SIG-M5 treated with dmso at 0.1 percent for 504 hours (cell line): ENCODE results near the gene ZNF746.
"Not testable (repeated sequence)": the region's sequence is repeated elsewhere in the genome, so short reads cannot be mapped to it uniquely, and the experiment has no call there.

Experiments
- DNase-seq: peaks from one replicate; lab custom pipeline; 2025; ENCODE audit not compliant: unreplicated experiment; lab: John Stamatoyannopoulos, UW

The ZNF746 gene

DNA sequence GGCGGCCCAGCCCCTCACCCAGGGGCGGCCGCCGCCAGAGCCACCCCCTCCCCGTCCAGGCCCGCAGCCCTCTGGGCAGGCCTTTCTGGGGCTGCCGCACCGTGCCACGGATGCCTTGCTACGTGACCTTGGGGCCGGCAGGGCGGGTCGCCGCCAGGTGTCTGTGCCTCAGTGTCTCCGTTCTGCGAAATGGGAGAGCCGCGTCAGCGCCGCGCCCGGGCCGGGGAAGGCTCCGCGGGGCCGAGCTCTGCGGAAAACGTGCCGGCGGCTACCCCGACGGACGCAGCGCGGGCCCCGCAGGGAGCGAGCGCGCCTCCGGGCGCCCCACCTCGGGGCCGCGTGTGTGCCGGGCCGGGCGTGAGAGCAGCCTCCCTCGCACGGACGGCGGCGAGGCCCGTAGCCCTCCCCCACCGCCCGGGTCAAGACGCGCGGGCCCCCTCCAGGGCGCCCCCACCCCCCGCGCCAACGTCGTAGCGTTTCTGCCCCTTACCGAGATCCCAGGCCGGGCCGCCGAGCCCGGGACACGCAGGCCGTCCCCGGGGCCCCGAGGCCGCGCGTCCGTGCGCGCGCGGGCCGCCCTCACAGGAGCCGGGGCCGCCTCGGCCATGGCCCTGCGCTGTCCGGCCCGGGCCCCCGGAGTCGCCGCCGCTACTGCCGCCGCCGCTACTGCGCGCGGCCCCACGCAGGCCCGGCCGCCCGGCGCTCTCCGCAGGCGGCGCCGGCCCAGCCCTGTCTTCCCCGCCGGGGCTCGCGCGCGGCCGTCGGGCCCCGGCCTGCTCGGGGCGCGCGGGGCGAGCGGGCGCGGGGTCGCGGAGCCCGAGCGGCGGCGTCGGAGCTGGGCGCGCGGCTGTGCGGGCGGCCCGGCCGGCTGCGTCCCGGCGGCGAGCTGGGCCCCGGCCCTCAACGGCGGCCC is 37.8 kb downstream of the ZNF746 start:
- DNase-seq: no peak

DNA sequence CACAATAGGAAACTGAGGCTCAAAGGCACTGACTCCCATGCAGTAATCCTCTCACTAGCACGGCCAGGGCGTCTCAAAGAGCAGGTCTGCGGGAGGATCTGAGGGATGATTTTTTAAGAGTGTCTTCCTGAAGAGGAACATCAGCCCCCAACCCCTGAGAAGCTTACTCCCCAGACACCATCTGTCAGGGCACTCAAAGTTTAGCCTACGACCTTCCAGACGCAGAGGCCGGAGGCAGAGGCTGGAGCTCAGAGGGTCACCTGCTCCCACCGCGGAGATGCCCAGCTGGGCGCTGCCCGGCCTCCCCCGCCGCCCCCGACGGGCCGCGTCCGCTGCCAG is 38.4 kb downstream of the ZNF746 start:
- no peak for DNase-seq

DNA sequence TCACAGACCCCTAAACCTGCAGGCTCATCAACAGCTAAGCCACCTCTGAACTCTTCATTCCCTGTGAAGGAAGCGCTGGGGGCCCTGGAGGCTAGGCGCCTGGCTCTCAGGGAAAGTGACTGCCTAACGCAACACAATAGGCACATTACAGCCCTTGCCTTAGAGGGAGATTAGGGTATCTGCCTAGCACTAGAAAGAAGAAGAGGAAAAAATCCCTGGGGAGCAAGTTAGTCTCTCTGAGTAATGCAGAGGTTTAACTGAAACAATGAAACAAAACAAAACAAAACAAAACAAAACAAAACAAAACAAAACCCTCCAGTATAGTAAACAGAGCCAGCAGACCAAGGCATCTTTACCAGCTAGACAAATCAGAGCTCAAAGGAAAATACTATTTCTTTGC is 39.4 kb downstream of the ZNF746 start:
- no peak for DNase-seq

DNA sequence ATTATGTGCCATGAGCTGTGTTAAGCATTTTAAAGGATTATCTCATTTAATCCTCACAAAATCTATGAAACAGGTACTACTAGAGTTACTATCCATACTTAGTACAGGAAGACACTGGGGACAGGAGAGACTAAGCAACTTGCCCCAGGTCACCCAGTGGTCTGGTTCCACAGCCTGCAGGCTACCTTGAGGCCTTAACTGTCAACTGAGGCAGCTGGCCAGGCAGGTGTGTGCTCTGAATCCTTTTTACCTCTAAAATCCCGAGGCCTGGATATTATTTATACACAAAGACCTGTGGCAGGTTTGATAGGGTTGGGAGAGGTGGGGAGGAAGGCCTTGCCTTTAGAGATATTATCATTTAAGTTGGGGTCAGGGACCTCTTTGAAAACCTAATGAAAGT is 39.8 kb downstream of the ZNF746 start:
- DNase-seq: no peak

DNA sequence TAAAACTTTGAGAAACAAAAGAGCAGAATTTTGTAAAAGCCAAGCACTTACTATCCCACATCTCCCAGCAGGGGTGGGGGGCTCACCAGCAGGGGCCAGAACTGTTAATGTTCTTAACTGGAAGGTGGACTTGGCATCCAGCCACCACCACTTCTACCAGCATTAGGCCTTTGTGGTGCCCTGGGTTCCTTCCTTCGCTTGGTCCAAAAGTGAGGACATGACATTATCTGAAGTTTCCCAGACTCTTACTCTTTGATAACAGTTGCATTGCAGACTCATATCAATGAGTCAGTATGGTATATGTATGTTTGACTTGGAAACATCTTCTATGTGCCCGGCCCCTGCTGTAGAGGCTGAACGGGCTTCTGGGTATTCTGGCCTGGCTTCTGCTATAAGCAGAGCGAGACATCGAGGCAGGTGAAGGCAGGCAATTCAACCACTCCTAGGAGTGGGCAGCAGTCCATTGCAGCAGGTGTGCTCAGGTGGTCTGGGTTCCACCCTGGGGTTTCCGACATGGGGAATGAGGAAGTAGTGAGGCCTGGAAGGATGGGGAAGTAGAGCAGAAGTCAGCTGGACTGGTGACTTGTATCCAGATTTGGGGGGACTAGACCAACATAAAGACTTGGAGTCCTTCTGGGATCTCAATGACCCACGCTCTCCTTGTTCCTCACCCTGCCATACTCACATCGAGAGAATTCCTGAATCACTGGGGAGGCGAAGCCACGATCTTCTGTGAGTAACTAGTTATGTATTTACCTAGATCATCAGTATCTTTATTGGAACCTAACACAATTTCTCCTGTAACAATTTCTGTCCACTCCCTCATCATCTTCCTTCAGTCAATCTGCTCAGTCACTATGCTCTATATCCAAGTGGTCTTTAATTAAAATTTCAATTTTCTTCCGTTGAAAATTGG is 40.8 kb downstream of the ZNF746 start:
- no peak for DNase-seq

DNA sequence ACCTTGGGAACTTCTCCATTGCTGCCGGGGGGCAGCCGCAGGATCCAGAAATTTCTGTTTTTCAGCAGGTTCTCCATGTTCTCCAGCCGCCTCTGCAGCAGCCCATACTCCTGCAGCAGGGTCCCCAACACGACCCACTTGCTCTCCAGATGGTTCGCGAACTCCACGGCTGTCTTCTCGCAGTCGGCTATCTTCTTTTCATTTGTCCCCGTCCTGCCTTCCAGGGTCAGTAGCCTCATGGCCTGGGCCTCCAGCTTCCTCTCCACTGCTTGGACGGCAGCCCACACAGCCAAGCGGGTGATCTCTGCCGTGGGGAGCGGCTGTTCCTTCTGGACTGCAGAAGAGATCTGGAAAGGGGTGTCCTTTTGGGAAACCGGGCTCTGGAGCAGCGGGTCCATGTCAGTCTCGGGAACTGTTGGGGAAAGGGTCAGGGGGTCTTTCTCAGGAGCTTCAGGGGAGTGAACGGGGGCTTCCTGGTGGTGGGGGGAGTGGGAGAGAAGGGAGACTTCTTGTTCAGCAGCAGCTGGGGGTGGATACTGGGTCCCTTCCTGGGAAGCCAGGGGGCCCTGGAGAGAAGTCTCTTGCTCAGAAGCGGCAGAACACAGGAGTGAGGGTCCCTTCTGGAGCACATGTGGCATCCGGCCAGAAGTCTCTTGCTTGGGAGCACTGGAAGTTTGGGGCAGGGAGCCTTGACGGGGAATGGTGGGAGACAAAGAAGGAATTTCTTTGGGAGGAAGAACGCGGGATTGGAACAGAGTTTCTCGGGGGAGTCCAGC is 42.2 kb downstream of the ZNF746 start:
- no peak for DNase-seq

DNA sequence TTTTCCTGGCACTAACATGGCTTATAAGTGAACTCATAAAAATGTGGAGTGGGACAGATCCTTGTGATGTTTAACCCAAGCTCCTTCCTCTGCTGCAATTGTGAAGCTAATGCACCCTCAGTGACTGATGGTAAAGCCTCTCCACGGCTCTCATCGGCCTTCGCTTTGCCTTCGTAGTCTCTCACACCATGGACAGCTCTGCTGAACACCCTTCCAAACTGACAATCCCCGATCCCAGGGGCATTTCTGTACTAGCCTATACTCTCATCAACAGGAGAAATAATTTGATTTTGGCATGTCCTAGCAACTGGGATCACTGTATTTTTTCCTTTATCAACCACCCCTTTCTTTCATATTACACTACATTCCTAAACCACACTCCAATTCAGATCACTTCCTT is 42.9 kb downstream of the ZNF746 start:
- DNase-seq: no peak

DNA sequence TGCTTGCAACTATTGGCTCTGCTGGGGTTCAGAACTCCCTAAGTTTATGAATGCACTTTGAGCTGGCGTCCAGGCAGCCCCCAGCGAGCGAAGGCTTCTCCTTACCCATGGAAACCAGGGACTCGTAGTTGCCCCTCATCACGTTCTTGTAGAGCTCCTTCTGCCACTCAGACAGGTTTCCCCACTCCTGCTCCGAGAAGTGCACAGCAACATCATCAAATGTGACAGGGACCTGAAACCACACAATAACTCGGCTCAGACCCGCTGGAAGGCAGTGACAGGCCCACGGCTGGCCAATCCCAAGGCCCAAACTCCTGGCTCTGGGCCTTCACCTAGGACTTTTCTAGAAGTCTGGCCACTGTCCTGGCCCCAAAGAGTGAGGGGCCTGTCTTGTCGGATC is 43.6 kb downstream of the ZNF746 start:
- no peak for DNase-seq

DNA sequence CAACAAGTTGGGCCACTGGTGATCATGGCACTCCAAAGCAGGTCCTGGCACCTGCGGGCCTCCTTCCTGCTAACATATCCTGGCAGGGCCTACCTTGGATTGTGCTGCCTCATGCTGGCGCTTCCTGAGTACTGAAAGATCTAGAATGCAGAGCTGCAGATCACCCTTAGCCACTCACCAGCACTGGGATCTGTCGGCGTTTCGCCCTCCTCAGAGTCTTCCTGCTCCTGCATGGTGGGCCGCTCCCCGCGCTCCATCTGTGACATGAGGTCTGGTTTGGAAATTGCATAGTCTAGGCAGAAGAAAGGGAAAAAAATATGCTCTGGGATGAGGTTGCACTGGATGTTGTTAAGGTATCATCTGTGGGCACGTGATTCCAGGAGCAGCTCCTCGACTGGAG is 46.8 kb downstream of the ZNF746 start:
- DNase-seq: no peak

DNA sequence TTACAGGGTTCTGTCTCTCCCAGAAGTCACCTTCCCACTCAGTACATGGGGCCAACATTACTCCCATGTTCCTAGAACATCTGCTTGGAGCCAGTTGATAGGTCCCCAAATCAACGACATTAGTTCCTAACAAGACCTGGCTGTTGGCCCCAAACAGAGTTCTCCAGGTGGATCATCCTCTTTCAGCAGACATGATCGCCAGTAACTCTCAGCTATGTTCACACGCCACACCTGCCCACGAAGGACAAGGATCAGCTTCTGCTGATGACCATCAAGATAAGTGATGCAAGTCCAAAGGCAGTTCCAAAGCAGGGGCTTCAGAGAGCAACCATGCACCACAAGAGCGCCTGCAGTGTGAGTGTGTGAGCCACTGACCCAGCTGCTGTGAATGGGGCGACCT is 47.7 kb downstream of the ZNF746 start:
- no peak for DNase-seq

DNA sequence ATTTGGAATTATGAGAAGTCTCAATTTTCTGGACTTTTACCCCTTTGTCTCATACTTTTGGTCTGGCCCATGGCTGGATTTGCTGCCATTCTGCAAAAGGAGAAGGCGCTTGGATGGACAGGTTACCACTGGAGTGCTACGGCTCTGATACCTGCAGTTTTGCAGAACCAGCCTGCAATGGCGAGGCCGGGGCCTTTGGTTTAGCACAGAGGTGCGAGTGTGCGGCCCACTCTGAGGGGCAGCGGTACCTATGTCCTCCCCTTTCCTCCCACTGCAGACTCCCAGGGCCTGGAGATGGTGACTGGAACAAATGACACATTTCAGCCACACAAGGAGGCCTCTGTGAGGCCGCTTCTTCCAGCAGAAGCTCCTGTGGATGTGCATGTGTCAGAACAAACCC is 48.6 kb downstream of the ZNF746 start:
- no peak for DNase-seq

DNA sequence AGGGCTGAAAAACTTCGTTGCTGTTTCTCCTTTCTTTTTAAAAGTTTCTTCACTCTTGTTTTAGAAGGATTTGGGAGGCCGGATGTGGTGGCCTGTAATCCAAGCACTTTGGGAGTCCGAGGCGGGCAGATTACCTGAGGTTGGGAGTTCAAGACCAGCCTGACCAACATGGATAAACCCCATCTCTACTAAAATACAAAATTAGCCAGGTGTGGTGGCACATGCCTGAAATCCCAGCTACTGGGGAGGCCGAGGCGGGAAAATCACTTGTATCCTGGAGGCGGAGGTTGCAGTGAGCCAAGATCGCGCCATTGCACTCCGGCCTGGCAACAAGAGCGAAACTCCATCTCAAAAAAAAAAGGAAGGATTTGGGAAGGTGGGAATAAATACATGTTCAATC is 51.6 kb downstream of the ZNF746 start:
- DNase-seq: not testable (repeated sequence)

DNA sequence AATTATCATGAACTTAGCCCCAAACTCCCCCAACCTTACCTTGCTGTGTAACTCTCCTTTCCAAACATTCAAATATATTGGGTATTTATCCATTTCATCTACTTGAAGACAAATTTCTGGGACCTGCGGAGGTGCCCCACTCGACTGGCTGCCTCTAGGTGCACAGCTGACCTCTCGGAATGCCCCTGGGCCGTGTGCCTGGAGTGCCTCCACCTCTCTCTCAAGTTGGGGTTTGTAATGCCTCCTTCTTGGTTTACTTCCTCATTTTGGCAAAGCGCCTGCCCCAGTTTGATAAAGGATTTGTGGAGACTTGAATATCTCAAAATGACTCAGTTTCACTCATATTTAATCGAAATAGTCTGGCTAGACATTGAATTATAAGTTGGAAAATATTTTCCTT is 53.3 kb downstream of the ZNF746 start:
- no peak for DNase-seq

DNA sequence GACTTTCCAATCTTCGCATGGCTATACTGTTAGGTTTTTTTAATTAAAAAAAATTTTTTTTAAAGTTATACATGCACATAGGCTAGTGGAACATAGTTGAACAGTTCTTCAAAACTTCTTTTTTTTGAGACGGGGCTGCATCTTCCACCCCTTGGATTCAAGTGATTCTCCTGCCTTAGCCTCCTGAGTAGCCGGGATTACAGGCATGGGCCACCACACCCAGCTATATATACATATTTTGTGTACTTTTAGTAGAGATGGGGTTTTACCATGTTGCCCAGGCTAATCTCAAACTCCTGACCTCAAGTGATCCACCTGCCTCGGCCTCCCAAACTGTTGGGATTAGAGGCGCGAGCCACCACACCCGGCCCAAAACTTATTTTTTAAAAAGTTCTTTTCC is 54.1 kb downstream of the ZNF746 start:
- DNase-seq: no peak

DNA sequence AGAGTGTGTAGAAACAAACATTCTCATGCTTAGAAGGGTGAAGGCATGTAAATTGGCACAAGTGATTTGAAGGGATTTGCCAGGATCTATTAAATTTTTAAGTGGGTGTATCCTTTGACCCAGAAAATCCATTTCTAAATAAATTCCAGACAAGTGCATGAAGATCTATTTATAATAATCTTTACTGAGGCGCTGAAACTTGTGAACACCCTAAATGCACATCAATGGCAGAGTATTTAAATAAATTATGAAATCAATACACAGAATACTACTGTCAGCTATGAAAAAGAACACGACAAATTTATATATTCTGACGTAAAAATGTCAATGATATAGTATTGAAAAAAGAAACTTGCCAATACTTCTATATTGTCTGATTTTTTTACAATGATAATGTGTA is 54.7 kb downstream of the ZNF746 start:
- DNase-seq: no peak

DNA sequence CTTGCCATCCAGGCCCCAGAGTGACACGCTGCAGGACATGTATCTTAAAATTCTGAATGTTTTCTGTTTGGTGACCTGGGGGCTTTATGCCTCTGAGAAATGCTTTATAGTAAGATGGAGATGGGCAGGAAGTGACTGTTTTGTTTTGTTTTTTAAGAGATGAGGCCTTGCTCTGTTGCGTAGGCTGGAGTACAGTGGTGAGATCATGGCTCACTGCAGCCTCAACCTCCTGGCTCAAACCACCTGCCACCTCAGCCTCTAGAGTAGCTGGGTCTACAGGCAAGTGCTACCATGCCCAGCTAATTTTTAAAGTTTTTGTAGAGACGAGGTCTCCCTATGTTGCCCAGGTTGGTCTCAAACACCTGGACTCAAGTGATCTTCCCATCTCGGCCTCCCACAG is 57.4 kb downstream of the ZNF746 start:
- DNase-seq: no peak

DNA sequence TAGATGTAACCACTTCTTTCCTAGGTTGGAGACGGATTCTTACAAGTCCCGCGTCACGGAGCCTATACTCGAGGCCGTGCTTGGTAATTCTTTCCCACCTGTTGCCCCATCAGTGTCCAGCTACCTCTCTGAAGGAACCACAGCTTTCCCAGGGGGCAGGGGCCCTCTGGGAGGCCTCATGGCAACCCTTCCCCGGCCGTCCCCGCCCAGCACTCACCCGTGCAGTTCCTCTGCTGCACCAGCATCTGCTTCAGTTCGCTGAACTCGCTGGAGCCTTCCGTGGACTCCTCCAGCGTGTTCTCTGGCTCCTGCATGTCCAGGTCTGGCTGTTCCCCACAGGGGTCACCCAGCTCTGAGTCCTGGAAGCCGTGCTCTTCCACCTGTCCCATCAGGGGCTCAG is 61.3 kb downstream of the ZNF746 start:
- no peak for DNase-seq

DNA sequence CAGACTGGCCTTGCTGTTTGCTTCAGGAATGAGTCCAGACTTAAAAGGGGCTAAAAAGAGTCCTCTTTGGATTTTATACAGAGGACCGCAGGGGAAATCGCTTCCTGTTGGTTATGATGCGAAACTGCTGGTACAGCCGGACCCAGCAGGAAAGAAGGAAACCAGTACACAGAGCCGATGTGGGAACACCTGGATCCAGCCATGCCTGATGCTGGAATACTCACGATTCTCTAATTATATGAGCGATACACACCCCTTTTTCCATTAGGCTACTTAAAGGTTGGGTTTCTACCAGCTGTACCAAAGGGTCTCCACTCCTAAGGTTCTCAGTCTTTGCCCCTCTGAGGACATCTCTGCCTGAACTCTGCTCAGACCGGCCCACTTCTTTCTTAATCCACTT is 64.5 kb downstream of the ZNF746 start:
- no peak for DNase-seq

DNA sequence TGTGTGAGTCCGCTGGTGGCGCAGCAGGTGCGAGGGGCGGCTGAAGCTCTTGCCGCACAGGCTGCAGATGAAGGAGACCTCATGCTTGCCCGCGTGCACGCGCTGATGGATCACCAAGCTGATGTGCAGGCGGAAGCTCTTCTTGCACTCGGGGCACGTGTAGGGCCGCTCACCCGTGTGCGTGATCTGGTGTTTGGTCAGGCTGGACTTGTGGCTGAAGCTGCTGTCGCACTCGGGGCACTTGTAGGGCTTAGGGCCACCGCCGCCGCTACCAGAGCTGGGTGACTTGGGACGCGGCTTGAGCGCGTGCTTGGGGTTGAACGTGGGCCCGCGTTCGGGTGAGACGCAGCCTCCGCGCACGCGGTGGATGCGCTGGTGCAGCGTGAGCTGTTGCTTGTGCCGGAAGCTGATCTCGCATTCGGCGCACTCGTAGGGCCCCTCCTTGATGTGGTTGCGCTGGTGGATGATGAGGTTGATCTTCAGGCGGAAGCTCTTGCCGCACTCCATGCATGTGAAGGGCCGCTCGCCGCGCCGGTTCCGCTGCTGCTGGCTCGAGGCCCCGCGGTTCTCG is 65.4 kb downstream of the ZNF746 start:
- DNase-seq: no peak

DNA sequence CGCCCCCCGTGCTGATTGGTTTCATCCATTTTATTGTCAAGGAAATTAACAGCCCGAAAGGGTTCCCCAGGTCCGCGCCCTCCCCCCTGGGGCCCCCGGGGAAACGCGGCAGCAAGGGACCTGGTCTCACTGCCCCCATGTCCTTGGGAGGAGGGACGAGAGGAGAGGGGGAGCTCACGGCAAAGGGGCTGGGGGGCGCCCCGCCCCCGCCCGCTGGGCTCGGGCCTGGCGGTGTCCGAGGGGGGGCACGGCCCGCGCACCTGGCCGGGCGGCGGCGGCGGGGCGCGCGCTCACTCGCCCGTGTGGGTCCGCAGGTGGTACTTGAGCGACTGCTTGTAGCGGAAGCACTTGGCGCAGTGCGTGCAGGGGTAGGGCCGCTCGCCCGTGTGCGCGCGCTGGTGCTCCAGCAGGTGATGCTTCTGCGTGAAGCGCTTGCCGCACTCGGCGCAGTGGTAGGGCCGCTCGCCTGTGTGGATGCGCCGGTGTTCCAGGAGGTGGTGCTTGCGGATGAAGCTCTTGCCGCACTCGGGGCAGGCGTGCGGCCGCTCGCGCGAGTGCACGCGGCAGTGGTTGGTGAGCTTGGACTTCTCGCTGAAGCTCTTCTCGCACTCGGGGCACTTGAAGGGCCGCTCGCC is 66.0 kb downstream of the ZNF746 start:
- DNase-seq: no peak

DNA sequence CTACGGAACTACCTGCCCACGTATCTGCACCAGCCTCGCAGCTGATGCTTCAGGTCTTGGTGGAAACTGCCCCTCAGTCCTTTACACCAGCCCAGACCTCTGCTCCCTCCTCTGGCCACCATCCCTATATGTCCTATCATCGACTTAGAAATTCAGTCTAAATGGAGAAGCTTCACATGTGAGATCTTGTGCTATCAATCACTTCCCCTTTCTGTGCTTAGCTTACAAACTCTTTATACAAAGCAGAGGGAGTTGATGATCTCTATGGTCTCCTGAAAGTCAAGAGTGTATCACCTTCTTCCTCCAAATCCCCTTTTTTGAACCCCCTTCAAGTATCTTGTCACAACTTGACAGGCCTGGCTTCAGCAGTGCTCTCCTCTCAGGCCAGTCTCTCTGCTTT is 67.4 kb downstream of the ZNF746 start:
- peak; percentile 16 for DNase-seq
